Prostate gland (tissue), 2 donors: ENCODE measurements around the gene METTL1.

Source experiments
- POLR2A ChIP-seq: fragments of 450-650 bp; IDR thresholded peaks from one replicate; pipeline ENCODE4 v1.6.1; 2016; ENCODE audit warnings: antibody characterized with exemption, mild to moderate bottlenecking
- TF ChIP-seq, protein P1 (sequence below), 4 experiments: fragments of 200-600 bp in 2 of 4; fragments of 450-650 bp in 2 of 4; sonication (generic) in 2 of 4; IDR thresholded peaks; 1 replicate in 3 of 4; 2 replicates in 1 of 4; pipeline ENCODE4 v1.5.1; 2016 to 2019; ENCODE audit warnings: antibody characterized with exemption in 4 of 4, mild to moderate bottlenecking in 2 of 4, moderate library complexity in 2 of 4

- no peak for TF ChIP-seq POLR2A
- TF ChIP-seq, protein P1, sequence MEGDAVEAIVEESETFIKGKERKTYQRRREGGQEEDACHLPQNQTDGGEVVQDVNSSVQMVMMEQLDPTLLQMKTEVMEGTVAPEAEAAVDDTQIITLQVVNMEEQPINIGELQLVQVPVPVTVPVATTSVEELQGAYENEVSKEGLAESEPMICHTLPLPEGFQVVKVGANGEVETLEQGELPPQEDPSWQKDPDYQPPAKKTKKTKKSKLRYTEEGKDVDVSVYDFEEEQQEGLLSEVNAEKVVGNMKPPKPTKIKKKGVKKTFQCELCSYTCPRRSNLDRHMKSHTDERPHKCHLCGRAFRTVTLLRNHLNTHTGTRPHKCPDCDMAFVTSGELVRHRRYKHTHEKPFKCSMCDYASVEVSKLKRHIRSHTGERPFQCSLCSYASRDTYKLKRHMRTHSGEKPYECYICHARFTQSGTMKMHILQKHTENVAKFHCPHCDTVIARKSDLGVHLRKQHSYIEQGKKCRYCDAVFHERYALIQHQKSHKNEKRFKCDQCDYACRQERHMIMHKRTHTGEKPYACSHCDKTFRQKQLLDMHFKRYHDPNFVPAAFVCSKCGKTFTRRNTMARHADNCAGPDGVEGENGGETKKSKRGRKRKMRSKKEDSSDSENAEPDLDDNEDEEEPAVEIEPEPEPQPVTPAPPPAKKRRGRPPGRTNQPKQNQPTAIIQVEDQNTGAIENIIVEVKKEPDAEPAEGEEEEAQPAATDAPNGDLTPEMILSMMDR (IDR thresholded peaks at IDR 0.05) = no peak
Observed at GRCh38 chr12:57770734-57771133, 1.2 kb downstream of the METTL1 start.
